Right lobe of liver (tissue), 4 donors: ENCODE data around the gene XRRA1.

Source experiments
- CTCF ChIP-seq, 4 donors: fragments of 200-600 bp in 3 of 4; fragments of 450-650 bp in 1 of 4; IDR thresholded peaks; one replicate each; pipeline versions ENCODE4 v1.5.1 to v1.8.0; 2016 to 2022; ENCODE audit warnings: antibody characterized with exemption in 4 of 4, mild to moderate bottlenecking in 2 of 4
- POLR2A ChIP-seq: fragments of 450-650 bp; IDR thresholded peaks from one replicate; pipeline ENCODE4 v1.6.1; 2017; ENCODE audit warnings: antibody characterized with exemption, mild to moderate bottlenecking
- donor health status: DM: no; HTN: no; CAD: no.
- donor health status: DM: no; HTN: no; CAD: no.
- donor health status: DM: no; HTN: yes; CAD: no.

GRCh38 chr11:74896311-74896710, 52.6 kb downstream of the XRRA1 start:
- TF ChIP-seq CTCF (IDR thresholded peaks at IDR 0.05) = no peak
- no peak for TF ChIP-seq POLR2A
